Adrenal gland (tissue), 5 donors: ENCODE data around the gene HS2ST1.

ENCODE experiments used
- POLR2A ChIP-seq, 2 donors: fragments of 450-650 bp; IDR thresholded peaks; one replicate each; pipeline ENCODE4 v1.6.1; 2017; ENCODE audit warnings: antibody characterized with exemption in 2 of 2, mild to moderate bottlenecking in 2 of 2, moderate library complexity in 1 of 2
- TF ChIP-seq, protein P1 (sequence below), 6 experiments: fragments of 450-650 bp in 4 of 6; fragments of 200-600 bp in 2 of 6; sonication (generic) in 1 of 6; IDR thresholded peaks; 1 replicate in 5 of 6; 2 replicates in 1 of 6; pipeline versions ENCODE4 v1.5.1 to v1.8.0; 2016 to 2021; ENCODE audit warnings: antibody characterized with exemption in 6 of 6, mild to moderate bottlenecking in 2 of 6, moderate library complexity in 1 of 6
- donor health status: DM: no; HTN: no; CAD: no.

DNA sequence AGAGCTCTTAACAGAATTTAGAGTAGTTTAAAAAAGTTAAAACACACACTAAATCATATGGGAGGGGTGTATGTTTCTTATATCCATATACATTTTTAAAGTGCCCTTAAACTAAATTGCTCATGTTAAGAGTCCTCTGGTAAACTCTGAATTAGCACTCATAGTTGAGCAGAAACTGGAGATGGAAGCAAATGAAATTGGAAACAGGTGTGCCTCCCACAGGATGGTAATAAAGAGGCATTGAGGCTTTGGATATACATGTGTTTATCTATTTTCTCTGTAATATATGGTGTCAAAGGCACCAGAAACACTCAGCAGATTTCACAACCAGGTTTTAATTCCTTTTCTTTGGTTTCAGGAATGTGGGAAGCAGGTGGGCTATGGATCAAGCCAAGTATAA lies 188.6 kb downstream of the HS2ST1 start:
- TF ChIP-seq POLR2A (IDR thresholded peaks at IDR 0.05) = no peak
- TF ChIP-seq, protein P1, sequence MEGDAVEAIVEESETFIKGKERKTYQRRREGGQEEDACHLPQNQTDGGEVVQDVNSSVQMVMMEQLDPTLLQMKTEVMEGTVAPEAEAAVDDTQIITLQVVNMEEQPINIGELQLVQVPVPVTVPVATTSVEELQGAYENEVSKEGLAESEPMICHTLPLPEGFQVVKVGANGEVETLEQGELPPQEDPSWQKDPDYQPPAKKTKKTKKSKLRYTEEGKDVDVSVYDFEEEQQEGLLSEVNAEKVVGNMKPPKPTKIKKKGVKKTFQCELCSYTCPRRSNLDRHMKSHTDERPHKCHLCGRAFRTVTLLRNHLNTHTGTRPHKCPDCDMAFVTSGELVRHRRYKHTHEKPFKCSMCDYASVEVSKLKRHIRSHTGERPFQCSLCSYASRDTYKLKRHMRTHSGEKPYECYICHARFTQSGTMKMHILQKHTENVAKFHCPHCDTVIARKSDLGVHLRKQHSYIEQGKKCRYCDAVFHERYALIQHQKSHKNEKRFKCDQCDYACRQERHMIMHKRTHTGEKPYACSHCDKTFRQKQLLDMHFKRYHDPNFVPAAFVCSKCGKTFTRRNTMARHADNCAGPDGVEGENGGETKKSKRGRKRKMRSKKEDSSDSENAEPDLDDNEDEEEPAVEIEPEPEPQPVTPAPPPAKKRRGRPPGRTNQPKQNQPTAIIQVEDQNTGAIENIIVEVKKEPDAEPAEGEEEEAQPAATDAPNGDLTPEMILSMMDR (IDR thresholded peaks at IDR 0.05) = no peak
